ENCODE data around the gene AMFR.
"Not testable (repeated sequence)": the region's sequence is repeated elsewhere in the genome, so short reads cannot be mapped to it uniquely, and the experiment has no call there.

Gene AMFR

GRCh38 chr16:56388209-56388608 lies 37.1 kb downstream of the AMFR start:
- no peak for DNase-seq (ENCODE audit: low read depth)

- no peak for DNase-seq (ENCODE audit: low read depth)
These were observed 37.9 kb downstream of the AMFR start for GRCh38 chr16:56387396-56387795.

- DNase-seq (ENCODE audit: low read depth): no peak
These were observed 41.1 kb downstream of the AMFR start for GRCh38 chr16:56384074-56384721.

- no peak for DNase-seq (ENCODE audit: low read depth)
These were observed 42.4 kb downstream of the AMFR start for GRCh38 chr16:56382901-56383355.

- no peak for DNase-seq (ENCODE audit: low read depth)
These were observed 42.9 kb downstream of the AMFR start for GRCh38 chr16:56382459-56382858.

- not testable (repeated sequence) for DNase-seq (ENCODE audit: low read depth)
These were observed 44.4 kb downstream of the AMFR start for GRCh38 chr16:56380778-56381485.

- DNase-seq (ENCODE audit: low read depth): not testable (repeated sequence)
These were observed 46.3 kb downstream of the AMFR start for GRCh38 chr16:56379044-56379443.

- DNase-seq (ENCODE audit: low read depth): not testable (repeated sequence)
These were observed 49.6 kb downstream of the AMFR start for GRCh38 chr16:56375792-56376191.

GRCh38 chr16:56373003-56373402 lies 52.3 kb downstream of the AMFR start:
- DNase-seq (ENCODE audit: low read depth): no peak

- no peak for DNase-seq (ENCODE audit: low read depth)
These were observed 53.2 kb downstream of the AMFR start for GRCh38 chr16:56372013-56372634.

GRCh38 chr16:56371660-56371937 lies 53.7 kb downstream of the AMFR start:
- no peak for DNase-seq (ENCODE audit: low read depth)

GRCh38 chr16:56370875-56371659 lies 54.3 kb downstream of the AMFR start:
- no peak for DNase-seq (ENCODE audit: low read depth)

- DNase-seq (ENCODE audit: low read depth): no peak
These were observed 55.0 kb downstream of the AMFR start for GRCh38 chr16:56370185-56370874.

- no peak for DNase-seq (ENCODE audit: low read depth)
These were observed 56.1 kb downstream of the AMFR start for GRCh38 chr16:56369202-56369601.

GRCh38 chr16:56368545-56368944 lies 56.8 kb downstream of the AMFR start:
- DNase-seq (ENCODE audit: low read depth): no peak

- DNase-seq (ENCODE audit: low read depth): no peak
These were observed 57.6 kb downstream of the AMFR start for GRCh38 chr16:56367764-56368163.

GRCh38 chr16:56366945-56367344 lies 58.4 kb downstream of the AMFR start:
- no peak for DNase-seq (ENCODE audit: low read depth)

- DNase-seq (ENCODE audit: low read depth): no peak
These were observed 59.8 kb downstream of the AMFR start for GRCh38 chr16:56365552-56365951.

GRCh38 chr16:56364865-56365264 lies 60.5 kb downstream of the AMFR start:
- DNase-seq (ENCODE audit: low read depth): no peak

GRCh38 chr16:56363781-56364565 lies 61.4 kb downstream of the AMFR start:
- DNase-seq (ENCODE audit: low read depth): no peak

- DNase-seq (ENCODE audit: low read depth): no peak
These were observed 62.1 kb downstream of the AMFR start for GRCh38 chr16:56363181-56363716.

All from CMK (cell line).